ENCODE measurements around the gene PRR30.
"Not testable (repeated sequence)": the region's sequence is repeated elsewhere in the genome, so short reads cannot be mapped to it uniquely, and the experiment has no call there.

The PRR30 gene

DNA sequence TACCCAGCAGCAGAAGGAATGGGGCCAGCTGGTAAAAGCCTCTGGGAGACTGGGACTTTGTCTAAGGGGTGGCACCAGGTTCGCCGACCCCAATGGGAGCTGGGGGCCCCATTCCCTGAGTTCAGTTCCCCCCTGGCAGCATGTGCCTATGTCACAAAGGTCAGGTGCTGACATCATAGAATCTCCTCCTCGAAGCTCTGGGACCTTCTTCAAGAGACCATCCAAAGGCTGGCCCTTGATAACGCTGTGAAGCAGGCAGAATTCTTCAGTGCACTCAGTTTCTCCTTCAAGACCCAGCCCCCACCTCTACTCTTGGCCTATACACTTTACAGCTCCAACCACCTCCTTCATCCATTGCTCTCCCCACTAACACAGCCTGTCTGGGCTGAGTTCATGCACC, at the start of gene PRR30:
PRR30 (minus strand) TSS at position 101 of the 400 bp plus-strand sequence. CDS start 1,081 bp downstream, outside the sequence.
- H3K4me3 Mint-ChIP-seq: no peak within 1 kb of the TSS
- H3K9me3 Mint-ChIP-seq (ENCODE audit: low read depth): peaks cover 4% of the 10 kb centered on the region
- H3K27me3 Mint-ChIP-seq: peaks cover 1% of the 10 kb centered on the region
- H3K36me3 Mint-ChIP-seq: no peaks in the 10 kb centered on the region
- peaks cover 6% of the 10 kb centered on the region for H3K4me1 Mint-ChIP-seq (ENCODE audit: low read depth)
- no peak within 1 kb of the TSS for H3K27ac Mint-ChIP-seq

DNA sequence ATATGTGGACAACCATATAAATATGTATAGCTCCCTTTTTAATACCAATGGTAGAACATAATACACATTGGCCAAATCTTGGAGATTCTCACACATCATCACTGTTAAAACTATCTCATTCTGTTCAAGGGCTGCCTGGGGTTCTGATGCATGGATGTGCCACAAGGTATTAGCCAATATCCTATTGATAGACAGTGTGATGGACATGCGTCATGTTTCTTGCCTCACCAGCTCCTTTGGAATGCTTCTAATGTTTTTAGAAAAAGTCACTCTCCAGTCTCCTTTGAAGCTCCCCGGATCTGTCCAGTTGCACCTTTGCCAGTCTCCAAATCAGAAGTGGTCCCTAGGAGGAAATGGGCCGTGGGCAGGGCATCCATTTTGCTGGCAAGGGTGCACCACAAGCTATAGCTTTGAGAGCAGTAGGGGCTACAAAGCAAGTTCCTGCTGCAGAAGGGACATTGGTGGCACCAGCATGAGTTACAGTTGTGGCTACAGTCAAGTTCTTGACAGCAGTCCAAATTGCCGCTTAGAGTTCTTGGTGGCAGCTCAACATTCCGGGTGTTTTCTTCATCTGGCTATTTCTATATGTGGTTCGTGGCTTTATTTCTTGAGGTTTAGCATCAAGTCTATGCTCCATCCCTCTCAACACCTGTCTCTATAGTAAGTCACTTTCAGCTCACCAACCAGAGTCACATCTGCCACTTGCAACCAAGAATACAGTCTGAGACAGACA, 47.6 kb upstream of the PRR30 start:
- no peak overlapping the region for H3K27ac Mint-ChIP-seq
- no peak overlapping the region for H3K4me3 Mint-ChIP-seq
- H3K9me3 Mint-ChIP-seq (ENCODE audit: low read depth): no peaks in the 10 kb centered on the region
- no peaks in the 10 kb centered on the region for H3K36me3 Mint-ChIP-seq
- H3K4me1 Mint-ChIP-seq (ENCODE audit: low read depth): no peaks in the 10 kb centered on the region
- H3K27me3 Mint-ChIP-seq: peaks cover 4% of the 10 kb centered on the region

DNA sequence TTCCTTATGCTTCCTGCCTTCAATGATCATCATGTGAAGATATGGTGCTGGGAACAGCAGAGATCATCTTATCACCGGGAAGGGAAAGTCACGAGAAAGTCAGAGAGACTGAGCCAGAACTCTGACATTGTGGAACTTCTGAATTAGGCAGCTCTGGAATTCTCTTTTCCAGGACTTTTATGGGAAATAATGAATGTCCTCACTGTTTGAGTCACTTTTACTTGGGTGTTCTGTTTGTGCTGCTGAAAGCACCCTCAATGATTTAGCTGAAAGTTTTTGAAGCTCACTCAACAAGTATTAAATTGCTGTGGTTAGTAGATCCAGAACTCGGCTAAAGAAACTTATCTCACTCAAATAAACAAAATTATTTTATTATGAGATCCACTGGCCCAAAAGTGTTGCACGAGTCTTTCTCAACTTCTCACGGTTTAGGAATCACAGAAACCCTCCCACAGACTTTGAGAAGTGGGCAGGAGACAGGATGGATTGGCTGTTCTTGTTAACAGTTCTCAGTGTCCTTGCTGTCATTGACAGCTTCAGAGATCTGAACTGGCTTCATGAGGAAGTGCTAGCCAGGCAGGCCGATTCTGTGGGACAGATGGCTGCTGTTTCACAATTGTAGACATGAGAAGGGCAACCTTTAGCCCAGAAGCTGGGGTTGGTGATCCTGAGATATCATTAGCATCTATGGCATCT, 46.3 kb upstream of the PRR30 start:
- Mint-ChIP-seq H3K27ac (no peak overlapping the region), H3K4me1 (ENCODE audit: low read depth) (no peaks in the 10 kb centered on the region), H3K4me3 (no peak overlapping the region), H3K9me3 (ENCODE audit: low read depth) (no peaks in the 10 kb centered on the region), H3K27me3 (peaks cover 12% of the 10 kb centered on the region), H3K36me3 (no peaks in the 10 kb centered on the region)

DNA sequence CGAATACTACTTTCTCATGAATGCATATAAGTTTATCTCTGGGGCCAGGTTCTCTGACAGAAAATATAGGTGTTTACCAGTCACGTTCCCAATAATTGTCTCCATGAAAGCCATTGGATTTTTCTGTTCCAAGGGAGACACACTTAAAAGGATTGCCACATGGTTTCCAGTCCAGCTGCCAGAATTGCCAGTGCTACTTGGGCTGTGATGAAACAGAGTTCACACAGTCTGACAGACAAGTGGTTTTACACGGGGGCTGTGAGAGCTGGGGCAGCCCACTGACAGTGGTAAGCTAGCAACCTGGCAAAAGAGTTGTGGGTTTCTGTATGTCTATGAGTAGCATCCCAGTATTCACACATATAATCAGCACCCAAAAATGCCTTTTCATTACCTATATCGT, 44.9 kb upstream of the PRR30 start:
- H3K4me1 Mint-ChIP-seq (ENCODE audit: low read depth): no peaks in the 10 kb centered on the region
- peaks cover 16% of the 10 kb centered on the region for H3K27me3 Mint-ChIP-seq
- H3K9me3 Mint-ChIP-seq (ENCODE audit: low read depth): no peaks in the 10 kb centered on the region
- no peak overlapping the region for H3K27ac Mint-ChIP-seq
- H3K4me3 Mint-ChIP-seq: no peak overlapping the region
- no peaks in the 10 kb centered on the region for H3K36me3 Mint-ChIP-seq

DNA sequence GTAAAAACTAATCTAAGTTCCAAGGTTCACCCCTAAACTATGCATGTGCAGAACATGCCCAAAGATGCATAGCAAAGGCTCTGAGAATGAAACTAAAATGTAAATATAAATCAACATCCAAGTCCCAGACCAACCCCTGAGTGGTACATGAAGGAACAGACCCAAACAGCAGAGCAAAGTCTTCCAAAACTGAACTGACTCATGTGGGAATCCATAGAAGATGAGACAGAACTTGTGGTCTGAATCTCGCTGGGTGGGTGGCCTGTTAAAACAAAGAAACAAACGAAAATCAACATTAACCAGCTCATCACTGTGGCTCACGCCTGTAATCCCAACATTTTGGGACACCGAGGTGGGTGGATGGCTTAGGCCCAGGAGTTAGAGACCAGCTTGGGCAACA, 43.1 kb upstream of the PRR30 start:
- H3K4me3 Mint-ChIP-seq: no peak overlapping the region
- no peaks in the 10 kb centered on the region for H3K36me3 Mint-ChIP-seq
- no peaks in the 10 kb centered on the region for H3K9me3 Mint-ChIP-seq (ENCODE audit: low read depth)
- H3K27ac Mint-ChIP-seq: no peak overlapping the region
- H3K4me1 Mint-ChIP-seq (ENCODE audit: low read depth): no peaks in the 10 kb centered on the region
- H3K27me3 Mint-ChIP-seq: peaks cover 23% of the 10 kb centered on the region

DNA sequence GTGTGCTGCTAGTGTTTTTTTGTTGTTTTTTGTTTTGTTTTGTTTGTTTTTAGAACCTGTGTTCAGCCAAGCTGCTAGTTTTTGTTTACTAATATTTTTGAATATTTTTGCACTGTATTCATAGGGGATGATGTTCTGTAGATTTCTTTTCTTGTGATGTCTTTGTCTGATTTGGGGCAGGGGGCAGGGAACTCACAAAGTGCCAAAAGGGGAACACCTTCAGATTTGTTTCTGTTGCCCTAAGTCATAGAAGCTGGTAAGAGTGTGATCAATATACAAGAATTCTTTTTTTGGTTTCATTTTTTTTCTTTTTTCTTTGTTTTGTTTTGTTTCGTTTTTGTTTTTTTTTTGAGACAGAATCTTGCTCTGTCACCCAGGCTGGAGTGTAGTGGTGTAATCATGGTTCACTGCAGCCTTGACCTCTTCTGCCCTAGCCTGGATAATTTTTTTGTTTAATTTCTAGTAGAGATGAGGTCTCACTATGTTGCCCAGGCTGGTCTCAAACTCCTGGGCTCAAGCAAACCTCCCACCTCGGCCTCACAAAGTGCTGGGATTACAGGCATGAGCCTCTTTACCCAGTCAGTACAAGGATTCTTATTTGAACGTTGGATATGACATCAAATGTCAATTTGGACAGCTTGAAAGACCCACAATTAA, 40.3 kb upstream of the PRR30 start:
- Mint-ChIP-seq H3K9me3 (ENCODE audit: low read depth) (no peaks in the 10 kb centered on the region), H3K27me3 (peaks cover 25% of the 10 kb centered on the region), H3K4me1 (ENCODE audit: low read depth) (no peaks in the 10 kb centered on the region), H3K36me3 (no peaks in the 10 kb centered on the region), H3K27ac (no peak overlapping the region), H3K4me3 (no peak overlapping the region)

DNA sequence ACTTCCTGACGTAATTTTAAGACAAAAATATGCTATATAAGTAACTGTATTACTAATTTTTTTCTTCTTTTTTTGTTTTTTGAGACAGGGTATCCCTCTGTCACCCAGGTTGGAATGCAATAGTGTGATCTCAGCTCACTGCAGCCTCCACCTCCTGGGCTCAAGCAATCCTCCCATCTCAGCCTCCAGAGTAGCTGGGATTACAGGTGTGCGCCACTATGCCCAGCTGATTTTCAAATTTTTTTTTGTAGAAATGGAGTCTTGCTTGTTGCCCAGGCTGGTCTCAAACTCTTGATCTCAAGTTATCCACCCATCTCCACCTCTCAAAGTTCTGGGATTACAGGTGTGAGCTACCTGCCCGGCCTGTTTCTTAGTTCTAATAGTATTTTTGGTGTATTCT, 39.3 kb upstream of the PRR30 start:
- Mint-ChIP-seq H3K4me1 (ENCODE audit: low read depth) (no peaks in the 10 kb centered on the region), H3K9me3 (ENCODE audit: low read depth) (no peaks in the 10 kb centered on the region), H3K4me3 (no peak overlapping the region), H3K27ac (no peak overlapping the region), H3K27me3 (peaks cover 25% of the 10 kb centered on the region), H3K36me3 (no peaks in the 10 kb centered on the region)

DNA sequence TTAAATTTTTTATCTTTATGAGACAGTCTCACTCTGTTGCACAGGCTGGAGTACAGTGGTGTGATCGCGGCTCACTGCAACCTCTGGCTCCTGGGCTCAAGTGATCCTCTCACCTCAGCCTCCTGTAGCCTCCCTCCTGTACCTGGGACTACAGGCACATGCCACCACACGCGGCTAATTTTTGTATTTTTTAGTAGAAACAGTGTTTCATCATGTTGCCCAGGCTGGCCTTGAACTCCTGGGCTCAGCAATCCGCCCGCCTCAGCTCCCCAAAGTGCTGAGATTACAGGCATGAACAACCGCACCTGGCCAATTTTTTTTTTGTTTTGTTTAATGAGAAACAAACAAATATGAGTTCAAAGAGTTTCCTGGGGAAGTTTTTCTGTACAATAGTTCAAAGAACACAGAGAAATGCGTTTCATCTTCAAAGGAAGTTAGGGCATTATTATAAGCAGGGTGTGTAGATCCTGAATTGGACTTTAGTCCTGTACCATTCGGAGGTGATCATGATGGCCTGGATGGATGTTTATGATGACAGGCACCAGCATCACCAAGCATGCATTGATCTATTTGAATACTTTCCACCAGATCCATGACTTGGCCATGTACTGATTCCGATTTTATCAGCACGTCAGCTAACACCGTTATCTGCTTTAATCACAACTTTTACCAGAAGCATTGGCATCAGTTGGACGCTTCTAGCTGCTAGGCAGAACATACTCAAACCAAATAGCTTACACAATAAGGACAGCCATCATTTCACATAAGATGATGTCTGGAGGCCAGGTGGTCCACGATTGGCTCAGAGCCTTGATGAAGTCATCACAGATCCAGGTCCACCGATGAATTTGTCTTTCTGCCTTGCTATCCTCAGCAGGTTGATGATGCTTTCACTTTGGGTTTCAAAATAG, 38.5 kb upstream of the PRR30 start:
- H3K36me3 Mint-ChIP-seq: no peaks in the 10 kb centered on the region
- H3K4me3 Mint-ChIP-seq: no peak overlapping the region
- H3K4me1 Mint-ChIP-seq (ENCODE audit: low read depth): no peaks in the 10 kb centered on the region
- H3K27me3 Mint-ChIP-seq: peaks cover 25% of the 10 kb centered on the region
- H3K9me3 Mint-ChIP-seq (ENCODE audit: low read depth): no peaks in the 10 kb centered on the region
- H3K27ac Mint-ChIP-seq: no peak overlapping the region

DNA sequence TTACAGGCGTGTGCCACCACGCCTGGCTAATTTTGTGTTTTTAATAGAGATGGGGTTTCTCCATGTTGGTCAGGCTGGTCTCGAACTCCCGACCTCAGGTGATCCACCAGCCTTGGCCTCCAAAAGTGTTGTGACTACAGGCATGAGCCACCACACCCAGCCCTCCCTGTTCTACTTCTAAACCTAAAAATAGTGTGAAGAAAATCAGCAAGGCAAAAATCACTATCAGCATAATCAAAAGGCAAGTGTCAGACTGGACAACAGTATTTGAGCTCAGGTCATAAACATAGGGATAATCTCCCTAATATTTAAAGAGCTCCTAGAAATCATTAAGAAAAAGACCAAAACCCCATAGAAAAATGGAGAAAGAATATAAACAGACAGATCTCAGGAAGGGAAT, 36.6 kb upstream of the PRR30 start:
- H3K4me3 Mint-ChIP-seq; H3K9me3 Mint-ChIP-seq (ENCODE audit: low read depth); H3K4me1 Mint-ChIP-seq (ENCODE audit: low read depth); H3K27ac Mint-ChIP-seq; H3K36me3 Mint-ChIP-seq: not testable (repeated sequence)
- H3K27me3 Mint-ChIP-seq: peaks cover 17% of the 10 kb centered on the region

DNA sequence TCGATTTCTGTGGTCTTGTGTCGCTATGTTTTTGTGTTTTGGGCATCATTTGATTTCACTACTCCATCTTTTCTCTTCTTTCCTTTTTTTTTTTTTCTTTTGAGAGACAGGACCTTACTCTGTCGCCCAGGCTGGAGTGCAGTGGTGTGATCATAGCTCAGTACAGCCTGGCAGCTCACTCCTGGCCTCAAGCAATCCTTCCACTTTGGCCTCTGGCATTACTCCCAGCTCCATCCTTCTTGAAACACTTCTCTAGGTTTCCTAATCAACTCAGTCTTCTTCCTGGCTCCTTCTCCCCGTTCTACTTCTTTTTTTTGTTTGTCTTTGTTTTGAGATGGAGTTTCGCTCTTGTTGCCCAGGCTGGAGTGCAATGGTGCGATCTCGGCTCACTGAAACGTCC, 36.1 kb upstream of the PRR30 start:
- H3K9me3 Mint-ChIP-seq (ENCODE audit: low read depth): no peaks in the 10 kb centered on the region
- no peaks in the 10 kb centered on the region for H3K36me3 Mint-ChIP-seq
- H3K4me3 Mint-ChIP-seq: no peak overlapping the region
- no peak overlapping the region for H3K27ac Mint-ChIP-seq
- peaks cover 14% of the 10 kb centered on the region for H3K27me3 Mint-ChIP-seq
- H3K4me1 Mint-ChIP-seq (ENCODE audit: low read depth): peaks cover 2% of the 10 kb centered on the region

DNA sequence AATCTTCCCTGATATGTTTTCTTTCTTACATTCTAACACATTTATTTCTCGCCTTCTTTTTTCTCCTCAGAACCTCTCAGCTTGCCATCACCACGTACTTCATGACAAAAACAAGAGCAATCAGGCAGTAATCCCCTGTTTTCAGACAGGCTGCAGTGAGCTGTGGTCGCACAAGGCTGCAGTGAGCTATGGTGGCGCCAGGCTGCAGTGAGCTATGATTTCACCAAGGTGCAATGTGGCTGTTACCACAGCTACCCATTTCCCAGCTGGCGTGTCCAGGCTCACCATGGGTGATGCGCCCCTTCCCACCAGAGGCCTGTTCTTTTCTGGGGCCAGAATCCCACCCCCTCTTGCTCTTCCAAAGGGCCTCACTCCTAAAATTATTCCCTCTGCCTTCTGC, 35.4 kb upstream of the PRR30 start:
- Mint-ChIP-seq H3K9me3 (ENCODE audit: low read depth) (no peaks in the 10 kb centered on the region), H3K36me3 (no peaks in the 10 kb centered on the region), H3K4me1 (ENCODE audit: low read depth) (peaks cover 4% of the 10 kb centered on the region), H3K27me3 (peaks cover 12% of the 10 kb centered on the region), H3K4me3 (no peak overlapping the region), H3K27ac (no peak overlapping the region)

DNA sequence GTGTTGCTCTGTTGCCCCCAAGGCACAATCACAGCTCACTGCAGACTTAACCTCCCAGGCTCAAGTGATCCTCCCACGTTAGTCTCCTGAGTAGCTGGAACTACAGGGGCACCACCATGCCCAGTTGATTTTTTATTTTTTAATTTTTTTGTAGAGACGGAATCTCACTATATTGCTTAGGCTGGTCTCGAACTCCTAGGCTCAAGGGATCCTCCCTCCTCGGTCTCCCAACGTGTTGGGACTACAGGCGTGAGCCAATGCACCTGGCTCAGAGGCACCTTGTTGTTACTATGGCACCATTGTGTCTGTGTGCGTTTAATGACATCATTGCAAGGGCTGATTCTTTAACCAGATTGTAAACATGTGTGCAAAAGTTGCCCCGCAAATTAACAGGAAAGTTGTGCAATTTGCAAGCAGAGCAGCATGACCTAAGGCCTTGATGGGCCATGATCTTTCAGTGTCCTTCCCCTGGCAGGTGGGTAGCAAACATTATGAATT, 32.2 kb upstream of the PRR30 start:
- Mint-ChIP-seq H3K4me3 (no peak overlapping the region), H3K9me3 (ENCODE audit: low read depth) (no peaks in the 10 kb centered on the region), H3K27me3 (peaks cover under 1% of the 10 kb centered on the region), H3K27ac (no peak overlapping the region), H3K4me1 (ENCODE audit: low read depth) (peaks cover 4% of the 10 kb centered on the region), H3K36me3 (no peaks in the 10 kb centered on the region)

DNA sequence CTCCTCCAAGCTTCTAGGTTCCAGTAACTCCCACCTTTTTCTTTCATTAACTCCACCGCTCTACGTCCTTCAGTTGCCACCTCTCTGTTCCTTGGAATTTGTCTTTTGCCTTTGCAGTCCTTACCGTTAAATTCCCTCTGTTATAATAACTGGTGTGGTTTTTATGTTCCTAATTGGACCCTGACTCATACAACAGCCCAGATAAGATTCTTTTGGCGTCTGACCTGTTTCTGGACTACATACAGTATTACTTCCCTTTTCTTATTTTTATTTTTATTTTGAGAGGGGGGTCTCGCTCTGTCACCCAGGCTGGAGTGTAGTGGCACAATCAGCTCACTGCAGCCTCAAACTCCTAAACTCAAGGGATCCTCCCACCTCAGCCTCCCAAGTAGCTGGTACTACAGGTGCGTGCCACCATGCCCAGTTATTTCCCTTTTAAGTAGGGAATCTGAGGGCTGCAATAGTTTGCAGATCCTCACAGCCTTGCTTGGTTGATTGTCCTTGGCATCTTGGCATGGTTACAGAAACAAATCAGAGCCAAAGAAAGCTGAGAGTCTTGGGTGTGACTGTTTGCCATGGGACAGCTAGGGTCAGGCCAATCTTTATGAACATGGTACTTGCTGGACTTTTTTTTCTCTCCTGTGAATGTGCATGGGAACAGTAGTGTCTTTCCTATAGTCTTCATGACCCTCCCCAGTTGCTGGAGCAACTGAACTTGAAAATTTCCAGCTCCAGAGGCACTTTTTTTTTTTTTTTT, 31.5 kb upstream of the PRR30 start:
- Mint-ChIP-seq H3K9me3 (ENCODE audit: low read depth) (no peaks in the 10 kb centered on the region), H3K4me3 (peak overlapping the region; percentile 46), H3K36me3 (no peaks in the 10 kb centered on the region)

More for the DNA sequence above, 31.5 kb upstream of the PRR30 start:
- H3K27ac Mint-ChIP-seq: no peak overlapping the region
- H3K4me1 Mint-ChIP-seq (ENCODE audit: low read depth): peaks cover 4% of the 10 kb centered on the region
- H3K27me3 Mint-ChIP-seq: no peaks in the 10 kb centered on the region

Data from activated naive CD8-positive, alpha-beta T cell (primary cell).